HepG2 (cell line): Measurements from ENCODE around the gene JPT1. TPM values are rescaled to one million over a fixed set of nuclear protein-coding genes. Genes with fewer than 3 reads are reported as not detected.

Experiments used
- AGO2 ChIP-seq: fragments of 200-400 bp; formaldehyde crosslinking; optimal IDR thresholded peaks from 2 replicates; pipeline ENCODE3; 2017; ENCODE audit warnings: mild to moderate bottlenecking, low read depth, low read length, moderate library complexity
- ARNT2 ChIP-seq: sonication (generic); formaldehyde crosslinking; IDR thresholded peaks from 2 replicates; pipeline ENCODE4 v1.8.0; 2022; ENCODE audit warnings: mild to moderate bottlenecking, low read depth, missing genetic modification reagents, moderate library complexity
- CBX1 ChIP-seq: IDR thresholded peaks from one replicate; pipeline ENCODE4 v1.6.1; 2016; ENCODE audit warnings: antibody characterized with exemption, low read depth
- KMT2A ChIP-seq: sonication (generic); formaldehyde crosslinking; IDR thresholded peaks from 2 replicates; pipeline ENCODE4 v1.4.0; 2020; ENCODE audit warnings: missing genetic modification reagents
- MEIS2 ChIP-seq: sonication (generic); formaldehyde crosslinking; IDR thresholded peaks from 2 replicates; pipeline ENCODE4 v1.9.0; 2021; ENCODE audit warnings: mild to moderate bottlenecking, missing genetic modification reagents
- PCBP2 ChIP-seq: fragments of 200-400 bp; formaldehyde crosslinking; optimal IDR thresholded peaks from 2 replicates; pipeline ENCODE3; 2018; ENCODE audit warnings: low read length, low read depth; ENCODE audit not compliant: poor library complexity, severe bottlenecking
- POGZ ChIP-seq: sonication (generic); formaldehyde crosslinking; IDR thresholded peaks from 2 replicates; pipeline ENCODE4 v1.4.0; 2020; ENCODE audit warnings: mild to moderate bottlenecking, missing genetic modification reagents
- POLR2A ChIP-seq, 2 experiments: IDR thresholded peaks; 2 replicates each; pipeline ENCODE4 v1.6.1; 2011; ENCODE audit warnings: low read depth in 2 of 2, low read length in 2 of 2, mild to moderate bottlenecking in 1 of 2, moderate library complexity in 1 of 2; ENCODE audit not compliant: insufficient read depth in 1 of 2
- SSRP1 ChIP-seq: IDR thresholded peaks from 2 replicates; pipeline ENCODE4 v1.6.1; 2016; ENCODE audit warnings: control low read depth
- ZNF274 ChIP-seq: sonication (generic); formaldehyde crosslinking; IDR thresholded peaks from 2 replicates; pipeline ENCODE4 v1.5.1; 2020; ENCODE audit warnings: mild to moderate bottlenecking, missing genetic modification reagents
- ZNF589 ChIP-seq: sonication (generic); formaldehyde crosslinking; conservative IDR thresholded peaks from 2 replicates; pipeline ENCODE4 v1.8.0; 2022; ENCODE audit warnings: mild to moderate bottlenecking, moderate library complexity, missing genetic modification reagents
- ZNF616 ChIP-seq: sonication (generic); formaldehyde crosslinking; IDR thresholded peaks from 2 replicates; pipeline ENCODE4 v1.5.0; 2020; ENCODE audit warnings: low read depth, mild to moderate bottlenecking, missing genetic modification reagents
- ZNF644 ChIP-seq: IDR thresholded peaks from 2 replicates; pipeline ENCODE4 v1.6.1; 2016; ENCODE audit warnings: low read depth
- polyA plus RNA-seq, 8 experiments: library from polyadenylated mRNA; depleted of rRNA in 3 of 8; stranded (reverse) in 7 of 8; unstranded in 1 of 8; fragments of >200 nt; fragmentation: Illumina TruSeq in 4 of 8; extraction: Trizol in 4 of 8; gene quantifications; 2 replicates each; pipeline versions ENCODE4 v1.2.1 to v1.2.3, GENCODE V29; 2011 to 2016; ENCODE audit warnings: low read depth in 4 of 8, missing spikeins in 1 of 8, mixed read lengths in 1 of 8; ENCODE audit not compliant: insufficient read depth in 1 of 8
- total RNA-seq, 5 experiments: library from RNA; depleted of rRNA; stranded (reverse); fragments of >200 nt; fragmentation: Illumina TruSeq; extraction: Trizol; gene quantifications; 2 replicates each; pipeline ENCODE4 v1.2.3, GENCODE V29; 2016; ENCODE audit warnings: low read depth in 1 of 5
- TF ChIP-seq, protein P1 (sequence below): conservative IDR thresholded peaks from 2 replicates; pipeline ENCODE4 v1.6.1; 2018; ENCODE audit warnings: missing genetic modification reagents
- TF ChIP-seq, protein P2 (sequence below): sonication (generic); formaldehyde crosslinking; IDR thresholded peaks from 2 replicates; pipeline ENCODE4 v1.5.1; 2020; ENCODE audit warnings: missing genetic modification reagents, mild to moderate bottlenecking, borderline replicate concordance
- TF ChIP-seq, protein P3 (sequence below): sonication (generic); formaldehyde crosslinking; IDR thresholded peaks from 2 replicates; pipeline ENCODE4 v1.5.0; 2020; ENCODE audit warnings: mild to moderate bottlenecking, missing genetic modification reagents, borderline replicate concordance
- TF ChIP-seq, protein P4 (sequence below): sonication (generic); formaldehyde crosslinking; IDR thresholded peaks from 2 replicates; pipeline ENCODE4 v1.8.1; 2023; ENCODE audit warnings: mild to moderate bottlenecking, moderate library complexity, missing genetic modification reagents
- TF ChIP-seq, protein P5 (sequence below): IDR thresholded peaks from 2 replicates; pipeline ENCODE4 v1.6.1; 2016; ENCODE audit warnings: low read depth

JPT1 gene
- total and polyA plus RNA-seq, 2 of the 13 experiments (the other 11 are each of a cell fraction or from before 2014, with no cell fraction given): 43.3 to 256 TPM

DNA sequence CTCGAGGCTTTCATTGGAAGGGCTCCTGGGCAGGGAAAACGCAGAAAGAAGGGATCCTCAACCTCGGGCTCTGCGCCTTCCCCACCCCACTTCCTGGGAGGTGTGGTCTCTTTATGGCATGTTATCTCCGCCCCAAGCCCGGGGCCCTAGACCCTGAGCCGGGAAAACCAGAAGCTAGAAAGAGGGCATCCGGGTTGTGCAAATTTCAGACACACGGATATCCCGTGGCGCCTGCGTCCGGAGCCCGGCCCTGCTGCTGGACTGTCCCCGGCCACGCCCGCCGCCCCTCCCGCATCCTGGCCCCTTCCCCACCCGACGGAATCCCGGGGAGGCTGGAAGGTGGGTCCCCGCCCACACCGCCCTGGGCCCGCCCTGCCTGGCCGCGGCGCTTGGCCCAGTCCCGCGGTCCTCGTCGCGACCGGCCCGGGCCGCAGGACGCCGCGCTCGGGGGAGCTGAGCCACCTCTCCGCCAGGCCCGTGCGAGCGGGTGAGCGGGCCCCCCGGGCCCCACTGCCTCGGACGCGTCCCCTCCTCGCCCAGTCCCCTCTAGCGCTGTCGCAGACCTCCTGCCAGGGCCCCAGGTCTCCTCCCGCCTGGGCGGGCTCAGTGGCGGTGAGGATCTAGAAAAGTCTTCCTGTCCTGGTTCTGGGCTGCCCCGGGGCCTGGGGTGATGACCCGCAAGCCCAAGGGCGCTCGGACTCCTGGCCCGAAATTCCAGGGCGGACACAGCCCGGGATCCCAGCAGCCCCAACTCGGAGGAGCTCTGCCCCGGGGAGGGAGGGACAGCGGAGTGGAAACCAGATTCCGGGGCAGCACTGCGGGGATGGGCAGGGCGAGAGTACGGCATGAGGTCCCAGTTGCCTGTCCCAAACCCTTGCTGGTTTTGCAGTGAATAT lies 66.5 kb downstream of the JPT1 start, which contains the start of gene SLC16A5 (continued):
- TF ChIP-seq KMT2A (CRISPR knock-in tag) (no peak), POLR2A (IDR thresholded peaks at IDR 0.05; ENCODE audit: insufficient read depth in 1 of 2, low read depth in 2 of 2, low read length in 2 of 2) (no peak; a peak in 1 of 4 replicates), PCBP2 (no peak), AGO2 (peak; percentile 72), ZNF274 (CRISPR knock-in tag) (no peak), POGZ (CRISPR knock-in tag) (no peak), ZNF589 (CRISPR knock-in tag) (peak; percentile 67; the same call in 1 of the 2 replicates), MEIS2 (peak; percentile 39; the same call in 1 of the 2 replicates), SSRP1 (CRISPR knock-in tag) (0 out of 2 replicates have a peak, but pooled peaks have one; percentile 68), CBX1 (peak; percentile 57), ARNT2 (CRISPR knock-in tag) (peak; percentile 86), ZNF644 (CRISPR knock-in tag) (no peak), ZNF616 (CRISPR knock-in tag) (peak; percentile 65; the same call in 1 of the 2 replicates)
- TF ChIP-seq, protein P1, sequence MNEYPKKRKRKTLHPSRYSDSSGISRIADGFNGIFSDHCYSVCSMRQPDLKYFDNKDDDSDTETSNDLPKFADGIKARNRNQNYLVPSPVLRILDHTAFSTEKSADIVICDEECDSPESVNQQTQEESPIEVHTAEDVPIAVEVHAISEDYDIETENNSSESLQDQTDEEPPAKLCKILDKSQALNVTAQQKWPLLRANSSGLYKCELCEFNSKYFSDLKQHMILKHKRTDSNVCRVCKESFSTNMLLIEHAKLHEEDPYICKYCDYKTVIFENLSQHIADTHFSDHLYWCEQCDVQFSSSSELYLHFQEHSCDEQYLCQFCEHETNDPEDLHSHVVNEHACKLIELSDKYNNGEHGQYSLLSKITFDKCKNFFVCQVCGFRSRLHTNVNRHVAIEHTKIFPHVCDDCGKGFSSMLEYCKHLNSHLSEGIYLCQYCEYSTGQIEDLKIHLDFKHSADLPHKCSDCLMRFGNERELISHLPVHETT (CRISPR knock-in tag): peak; percentile 60; the same call in 1 of the 2 replicates
- TF ChIP-seq, protein P2, sequence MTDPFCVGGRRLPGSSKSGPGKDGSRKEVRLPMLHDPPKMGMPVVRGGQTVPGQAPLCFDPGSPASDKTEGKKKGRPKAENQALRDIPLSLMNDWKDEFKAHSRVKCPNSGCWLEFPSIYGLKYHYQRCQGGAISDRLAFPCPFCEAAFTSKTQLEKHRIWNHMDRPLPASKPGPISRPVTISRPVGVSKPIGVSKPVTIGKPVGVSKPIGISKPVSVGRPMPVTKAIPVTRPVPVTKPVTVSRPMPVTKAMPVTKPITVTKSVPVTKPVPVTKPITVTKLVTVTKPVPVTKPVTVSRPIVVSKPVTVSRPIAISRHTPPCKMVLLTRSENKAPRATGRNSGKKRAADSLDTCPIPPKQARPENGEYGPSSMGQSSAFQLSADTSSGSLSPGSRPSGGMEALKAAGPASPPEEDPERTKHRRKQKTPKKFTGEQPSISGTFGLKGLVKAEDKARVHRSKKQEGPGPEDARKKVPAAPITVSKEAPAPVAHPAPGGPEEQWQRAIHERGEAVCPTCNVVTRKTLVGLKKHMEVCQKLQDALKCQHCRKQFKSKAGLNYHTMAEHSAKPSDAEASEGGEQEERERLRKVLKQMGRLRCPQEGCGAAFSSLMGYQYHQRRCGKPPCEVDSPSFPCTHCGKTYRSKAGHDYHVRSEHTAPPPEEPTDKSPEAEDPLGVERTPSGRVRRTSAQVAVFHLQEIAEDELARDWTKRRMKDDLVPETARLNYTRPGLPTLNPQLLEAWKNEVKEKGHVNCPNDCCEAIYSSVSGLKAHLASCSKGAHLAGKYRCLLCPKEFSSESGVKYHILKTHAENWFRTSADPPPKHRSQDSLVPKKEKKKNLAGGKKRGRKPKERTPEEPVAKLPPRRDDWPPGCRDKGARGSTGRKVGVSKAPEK (CRISPR knock-in tag): no peak
- TF ChIP-seq, protein P3, sequence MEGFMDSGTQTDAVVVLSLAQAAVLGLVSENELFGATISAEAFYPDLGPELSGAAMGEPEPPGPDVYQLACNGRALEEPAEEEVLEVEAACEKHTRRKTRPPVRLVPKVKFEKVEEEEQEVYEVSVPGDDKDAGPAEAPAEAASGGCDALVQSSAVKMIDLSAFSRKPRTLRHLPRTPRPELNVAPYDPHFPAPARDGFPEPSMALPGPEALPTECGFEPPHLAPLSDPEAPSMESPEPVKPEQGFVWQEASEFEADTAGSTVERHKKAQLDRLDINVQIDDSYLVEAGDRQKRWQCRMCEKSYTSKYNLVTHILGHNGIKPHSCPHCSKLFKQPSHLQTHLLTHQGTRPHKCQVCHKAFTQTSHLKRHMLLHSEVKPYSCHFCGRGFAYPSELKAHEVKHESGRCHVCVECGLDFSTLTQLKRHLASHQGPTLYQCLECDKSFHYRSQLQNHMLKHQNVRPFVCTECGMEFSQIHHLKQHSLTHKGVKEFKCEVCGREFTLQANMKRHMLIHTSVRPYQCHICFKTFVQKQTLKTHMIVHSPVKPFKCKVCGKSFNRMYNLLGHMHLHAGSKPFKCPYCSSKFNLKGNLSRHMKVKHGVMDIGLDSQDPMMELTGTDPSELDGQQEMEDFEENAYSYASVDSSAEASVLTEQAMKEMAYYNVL (CRISPR knock-in tag): no peak
- TF ChIP-seq, protein P4, sequence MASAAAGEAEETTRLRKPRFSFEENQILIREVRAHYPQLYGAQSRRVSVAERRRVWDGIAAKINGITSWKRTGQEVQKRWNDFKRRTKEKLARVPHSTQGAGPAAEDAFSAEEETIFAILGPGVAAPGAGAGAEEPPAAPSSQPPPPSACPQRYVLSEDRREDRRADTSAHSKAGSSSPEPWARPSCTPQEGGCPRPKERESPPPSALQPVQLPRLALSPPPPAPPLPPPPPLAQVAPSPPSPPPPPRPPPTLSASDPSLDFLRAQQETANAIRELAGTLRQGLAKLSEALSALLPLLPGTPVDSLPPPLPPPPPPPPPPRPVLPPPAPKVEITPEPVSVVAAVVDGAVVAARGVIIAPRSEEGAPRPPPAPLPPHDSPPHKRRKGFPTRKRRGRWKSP: no peak
- TF ChIP-seq, protein P5, sequence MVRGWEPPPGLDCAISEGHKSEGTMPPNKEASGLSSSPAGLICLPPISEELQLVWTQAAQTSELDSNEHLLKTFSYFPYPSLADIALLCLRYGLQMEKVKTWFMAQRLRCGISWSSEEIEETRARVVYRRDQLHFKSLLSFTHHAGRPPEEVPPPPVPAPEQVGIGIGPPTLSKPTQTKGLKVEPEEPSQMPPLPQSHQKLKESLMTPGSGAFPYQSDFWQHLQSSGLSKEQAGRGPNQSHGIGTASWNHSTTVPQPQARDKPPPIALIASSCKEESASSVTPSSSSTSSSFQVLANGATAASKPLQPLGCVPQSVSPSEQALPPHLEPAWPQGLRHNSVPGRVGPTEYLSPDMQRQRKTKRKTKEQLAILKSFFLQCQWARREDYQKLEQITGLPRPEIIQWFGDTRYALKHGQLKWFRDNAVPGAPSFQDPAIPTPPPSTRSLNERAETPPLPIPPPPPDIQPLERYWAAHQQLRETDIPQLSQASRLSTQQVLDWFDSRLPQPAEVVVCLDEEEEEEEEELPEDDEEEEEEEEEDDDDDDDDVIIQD (CRISPR knock-in tag): no peak
